Eye (tissue), 1 donor: Measurements from ENCODE around the gene VRK3.
A peak's percentile ranks its signal among the peaks of the same experiment; 100 is the strongest.
"Not testable (repeated sequence)": the region's sequence is repeated elsewhere in the genome, so short reads cannot be mapped to it uniquely, and the experiment has no call there.

Experiments used
- DNase-seq: peaks from one replicate; pipeline ENCODE4 v3.0.0-alpha.2; 2015

VRK3 gene

GRCh38 chr19:49985871-49986270 lies 39.3 kb downstream of the VRK3 start:
- DNase-seq = no peak

GRCh38 chr19:49984491-49984890 lies 40.7 kb downstream of the VRK3 start:
- no peak for DNase-seq

- peak; percentile 70 for DNase-seq
These were observed 41.4 kb downstream of the VRK3 start for GRCh38 chr19:49983645-49984229.

- peak; percentile 28 for DNase-seq
These were observed 43.3 kb downstream of the VRK3 start for GRCh38 chr19:49981603-49982593.

- DNase-seq = no peak
These were observed 46.8 kb downstream of the VRK3 start for GRCh38 chr19:49978324-49978723.

- DNase-seq = no peak
These were observed 47.3 kb downstream of the VRK3 start for GRCh38 chr19:49977881-49978280.

GRCh38 chr19:49977076-49977475 lies 48.1 kb downstream of the VRK3 start:
- no peak for DNase-seq

- DNase-seq = no peak
These were observed 48.7 kb downstream of the VRK3 start for GRCh38 chr19:49976496-49976895.

GRCh38 chr19:49975051-49975450 lies 50.1 kb downstream of the VRK3 start:
- DNase-seq = no peak

GRCh38 chr19:49973987-49974386 lies 51.2 kb downstream of the VRK3 start:
- no peak for DNase-seq

- DNase-seq = no peak
These were observed 52.3 kb downstream of the VRK3 start for GRCh38 chr19:49972841-49973240.

GRCh38 chr19:49971991-49972411 lies 53.2 kb downstream of the VRK3 start:
- no peak for DNase-seq

- not testable (repeated sequence) for DNase-seq
These were observed 55.8 kb downstream of the VRK3 start for GRCh38 chr19:49969355-49969754.

GRCh38 chr19:49968279-49968922 lies 56.8 kb downstream of the VRK3 start:
- no peak for DNase-seq

- DNase-seq = not testable (repeated sequence)
These were observed 64.2 kb downstream of the VRK3 start, which contains the start of gene SIGLEC11 for GRCh38 chr19:49960980-49961379. Gene SIGLEC11 (minus strand): TSS chr19:49961172. CDS start chr19:49961081, 91 bp downstream.

- DNase-seq = not testable (repeated sequence)
These were observed 65.3 kb downstream of the VRK3 start for GRCh38 chr19:49959892-49960291.

GRCh38 chr19:49958596-49958995 lies 66.6 kb downstream of the VRK3 start:
- not testable (repeated sequence) for DNase-seq

GRCh38 chr19:49958144-49958543 lies 67.0 kb downstream of the VRK3 start:
- not testable (repeated sequence) for DNase-seq

GRCh38 chr19:49957262-49957915 lies 67.8 kb downstream of the VRK3 start:
- no peak for DNase-seq

- DNase-seq = no peak
These were observed 69.1 kb downstream of the VRK3 start for GRCh38 chr19:49956115-49956495.

- no peak for DNase-seq
These were observed 70.2 kb downstream of the VRK3 start for GRCh38 chr19:49954933-49955332.

- peak; percentile 39 for DNase-seq
These were observed 70.9 kb downstream of the VRK3 start for GRCh38 chr19:49954092-49954829.
